Measurements from ENCODE around the gene APOL6. TPM values are rescaled to one million over a fixed set of nuclear protein-coding genes. Genes with fewer than 3 reads are reported as not detected.
A peak's percentile ranks its signal among the peaks of the same experiment; 100 is the strongest.

Gene APOL6
- total and polyA plus RNA-seq, 9 of the 15 experiments (the other 6 are each of a cell fraction or from before 2014, with no cell fraction given), result 0.29 to 1.2 (median 0.70) TPM

DNA sequence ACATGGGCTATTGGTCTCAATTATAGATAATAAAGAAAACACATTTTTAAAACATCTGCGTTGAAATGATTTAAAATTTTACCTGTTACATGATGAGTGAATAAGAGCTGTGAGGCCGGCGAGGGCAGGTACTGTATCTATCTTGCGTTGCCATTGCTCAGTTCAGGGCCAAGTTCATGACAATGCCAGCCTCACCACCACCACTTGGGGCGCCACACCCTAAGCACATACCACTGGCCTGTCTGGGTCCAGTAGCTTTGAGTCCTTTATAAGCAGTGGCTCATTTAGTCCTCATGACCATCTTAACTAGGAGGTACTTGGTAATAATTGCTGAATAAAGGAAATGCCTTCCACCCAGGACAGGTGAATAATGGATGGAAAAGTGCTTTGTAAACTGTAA, 16.6 kb upstream of the APOL6 start (continued):
- TF ChIP-seq, protein P1, sequence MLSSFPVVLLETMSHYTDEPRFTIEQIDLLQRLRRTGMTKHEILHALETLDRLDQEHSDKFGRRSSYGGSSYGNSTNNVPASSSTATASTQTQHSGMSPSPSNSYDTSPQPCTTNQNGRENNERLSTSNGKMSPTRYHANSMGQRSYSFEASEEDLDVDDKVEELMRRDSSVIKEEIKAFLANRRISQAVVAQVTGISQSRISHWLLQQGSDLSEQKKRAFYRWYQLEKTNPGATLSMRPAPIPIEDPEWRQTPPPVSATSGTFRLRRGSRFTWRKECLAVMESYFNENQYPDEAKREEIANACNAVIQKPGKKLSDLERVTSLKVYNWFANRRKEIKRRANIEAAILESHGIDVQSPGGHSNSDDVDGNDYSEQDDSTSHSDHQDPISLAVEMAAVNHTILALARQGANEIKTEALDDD (IDR thresholded peaks at IDR 0.05), result 0 out of 2 replicates have a peak, but pooled peaks have one; percentile 20
- TF ChIP-seq, protein P2, sequence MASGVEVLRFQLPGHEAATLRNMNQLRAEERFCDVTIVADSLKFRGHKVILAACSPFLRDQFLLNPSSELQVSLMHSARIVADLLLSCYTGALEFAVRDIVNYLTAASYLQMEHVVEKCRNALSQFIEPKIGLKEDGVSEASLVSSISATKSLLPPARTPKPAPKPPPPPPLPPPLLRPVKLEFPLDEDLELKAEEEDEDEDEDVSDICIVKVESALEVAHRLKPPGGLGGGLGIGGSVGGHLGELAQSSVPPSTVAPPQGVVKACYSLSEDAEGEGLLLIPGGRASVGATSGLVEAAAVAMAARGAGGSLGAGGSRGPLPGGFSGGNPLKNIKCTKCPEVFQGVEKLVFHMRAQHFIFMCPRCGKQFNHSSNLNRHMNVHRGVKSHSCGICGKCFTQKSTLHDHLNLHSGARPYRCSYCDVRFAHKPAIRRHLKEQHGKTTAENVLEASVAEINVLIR (CRISPR knock-in tag; IDR thresholded peaks at IDR 0.05), result no peak
- no peak for TF ChIP-seq HMG20B (CRISPR knock-in tag; IDR thresholded peaks at IDR 0.05)
- TF ChIP-seq RCOR1 (IDR thresholded peaks at IDR 0.05; ENCODE audit: borderline replicate concordance in 1 of 2, low read depth in 2 of 2, low read length in 2 of 2), result 0 out of 4 replicates have a peak, but pooled peaks of 1 of the 2 experiments have one; percentile 26
- peak; percentile 25; the same call in 1 of the 2 replicates for TF ChIP-seq ZNF263 (CRISPR knock-in tag; IDR thresholded peaks at IDR 0.05; ENCODE audit: borderline replicate concordance)
- 0 out of 2 replicates have a peak, but pooled peaks have one; percentile 25 for TF ChIP-seq SMC3 (conservative IDR thresholded peaks at IDR 0.05; ENCODE audit: insufficient read depth, low read depth, low read length)
- TF ChIP-seq ZNF3 (CRISPR knock-in tag; IDR thresholded peaks at IDR 0.05), result no peak
- TF ChIP-seq PML (IDR thresholded peaks at IDR 0.05; ENCODE audit: low read length), result no peak
- TF ChIP-seq SMAD2 (IDR thresholded peaks at IDR 0.05; ENCODE audit: low read depth, low read length), result no peak
- TF ChIP-seq RAD21 (CRISPR knock-in tag; conservative IDR thresholded peaks at IDR 0.05 in 1 of 2, IDR thresholded peaks at IDR 0.05 in 1 of 2), result peak; percentile 46 to 66
- 0 out of 2 replicates have a peak, but pooled peaks have one; percentile 11 for TF ChIP-seq CEBPB (tag; IDR thresholded peaks at IDR 0.05)
- TF ChIP-seq DDX20 (tag; IDR thresholded peaks at IDR 0.05; ENCODE audit: low read depth), result no peak
